Measurements from ENCODE around the gene SGK2.

- TF ChIP-seq CTCF (conservative IDR thresholded peaks at IDR 0.05; ENCODE audit: low read depth in 2 of 2) (0 out of 4 replicates have a peak, but pooled peaks of 1 of the 2 experiments have one; percentile 4), POLR2AphosphoS5 (IDR thresholded peaks at IDR 0.05; ENCODE audit: low read depth) (no peak), EZH2 (IDR thresholded peaks at IDR 0.05; ENCODE audit: low read depth, unreplicated experiment) (no peak), ZNF114 (CRISPR knock-in tag; IDR thresholded peaks at IDR 0.05) (no peak), REST (IDR thresholded peaks at IDR 0.05; ENCODE audit: unreplicated experiment) (no peak), EZH2phosphoT487 (IDR thresholded peaks at IDR 0.05; ENCODE audit: unreplicated experiment) (no peak), NANOG (IDR thresholded peaks at IDR 0.05; ENCODE audit: borderline replicate concordance) (no peak), CREB1 (CRISPR knock-in tag; IDR thresholded peaks at IDR 0.05; ENCODE audit: low read depth) (no peak), JUNB (IDR thresholded peaks at IDR 0.05; ENCODE audit: unreplicated experiment) (no peak)
Measured at GRCh38 chr20:43571310-43571709, 12.5 kb downstream of the SGK2 start.

All from GM23338 (cell line).